ENCODE results near the gene EXTL1. TPM values are rescaled to one million over a fixed set of nuclear protein-coding genes. Genes with fewer than 3 reads are reported as not detected.

The EXTL1 gene
- total and polyA plus RNA-seq, 2 donors (not counting 3 experiments of a cell fraction or from before 2014, with no cell fraction given) = not detected

- no peaks in the 10 kb centered on the region for H3K4me1 ChIP-seq (ENCODE audit: control insufficient read depth, extremely low read depth, insufficient read depth, low read length)
- no peak overlapping the region for H3K4me3 ChIP-seq (replicated peaks in 1 of 3; ENCODE audit: insufficient read depth in 1 of 3, low read depth in 1 of 3, low read length in 3 of 3)
- H3K4me2 ChIP-seq (ENCODE audit: insufficient read depth, low read length) = no peak overlapping the region
- no peak overlapping the region for H3K9ac ChIP-seq (replicated peaks; ENCODE audit: extremely low read depth, insufficient read depth, low read length)
- peaks cover 44 to 54% of the 10 kb centered on the region in 2 experiments for H3K27me3 ChIP-seq (ENCODE audit: control insufficient read depth in 2 of 2, insufficient read depth in 2 of 2, low read length in 2 of 2)
- H3K79me2 ChIP-seq (ENCODE audit: control insufficient read depth, insufficient read depth, low read length) = no peaks in the 10 kb centered on the region
- ChIA-PET CTCF (no interaction called here), POLR2A (no interaction called here)
- DNase-seq (ENCODE audit: low read depth, low spot score) (no peak), FAIRE-seq (no peak)
- H3K36me3 ChIP-seq (ENCODE audit: control insufficient read depth in 2 of 2, extremely low read depth in 1 of 2, insufficient read depth in 2 of 2, low read length in 2 of 2) = no peaks in the 10 kb centered on the region
- dilution Hi-C loops (cut with MboI; ENCODE audit: extremely low pct_ligation_motif_present, low sequenced_read_pairs) (no loop called here), intact Hi-C loops (cut with micrococcal nuclease) (no loop called here)
- H3K9me3 ChIP-seq (replicated peaks; ENCODE audit: control insufficient read depth, insufficient read depth, low read length) = no peaks in the 10 kb centered on the region
- H2AFZ ChIP-seq (ENCODE audit: low read depth, low read length) = no peak overlapping the region
- BruUV-seq (replicated peaks) = no TSS peak
- no peak overlapping the region for H3K27ac ChIP-seq (ENCODE audit: insufficient read depth, low read depth, low read length)
- no peaks in the 10 kb centered on the region for H3K9me1 ChIP-seq (replicated peaks; ENCODE audit: control insufficient read depth, extremely low read depth, insufficient read depth, low read length)
- TF ChIP-seq MAX (IDR thresholded peaks at IDR 0.05; ENCODE audit: insufficient read depth, insufficient read length) (no peak), FOS (IDR thresholded peaks at IDR 0.05; ENCODE audit: borderline replicate concordance, insufficient read depth, low read length) (no peak), EZH2 (IDR thresholded peaks at IDR 0.05; ENCODE audit: borderline replicate concordance, low read depth, low read length, severe bottlenecking) (no peak), POLR2A (IDR thresholded peaks at IDR 0.05; ENCODE audit: low read depth, low read length) (no peak), GATA2 (IDR thresholded peaks at IDR 0.05; ENCODE audit: insufficient read depth, insufficient read length, low read depth, low read length) (no peak), JUN (IDR thresholded peaks at IDR 0.05; ENCODE audit: borderline replicate concordance, insufficient read depth, insufficient read length, low read depth) (no peak), MYC (IDR thresholded peaks at IDR 0.05; ENCODE audit: low read depth, low read length) (no peak), POLR2AphosphoS5 (IDR thresholded peaks at IDR 0.05; ENCODE audit: insufficient read depth, low read depth, low read length) (no peak)
- TF ChIP-seq, protein P1, sequence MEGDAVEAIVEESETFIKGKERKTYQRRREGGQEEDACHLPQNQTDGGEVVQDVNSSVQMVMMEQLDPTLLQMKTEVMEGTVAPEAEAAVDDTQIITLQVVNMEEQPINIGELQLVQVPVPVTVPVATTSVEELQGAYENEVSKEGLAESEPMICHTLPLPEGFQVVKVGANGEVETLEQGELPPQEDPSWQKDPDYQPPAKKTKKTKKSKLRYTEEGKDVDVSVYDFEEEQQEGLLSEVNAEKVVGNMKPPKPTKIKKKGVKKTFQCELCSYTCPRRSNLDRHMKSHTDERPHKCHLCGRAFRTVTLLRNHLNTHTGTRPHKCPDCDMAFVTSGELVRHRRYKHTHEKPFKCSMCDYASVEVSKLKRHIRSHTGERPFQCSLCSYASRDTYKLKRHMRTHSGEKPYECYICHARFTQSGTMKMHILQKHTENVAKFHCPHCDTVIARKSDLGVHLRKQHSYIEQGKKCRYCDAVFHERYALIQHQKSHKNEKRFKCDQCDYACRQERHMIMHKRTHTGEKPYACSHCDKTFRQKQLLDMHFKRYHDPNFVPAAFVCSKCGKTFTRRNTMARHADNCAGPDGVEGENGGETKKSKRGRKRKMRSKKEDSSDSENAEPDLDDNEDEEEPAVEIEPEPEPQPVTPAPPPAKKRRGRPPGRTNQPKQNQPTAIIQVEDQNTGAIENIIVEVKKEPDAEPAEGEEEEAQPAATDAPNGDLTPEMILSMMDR (IDR thresholded peaks at IDR 0.05; ENCODE audit: extremely low read depth in 1 of 2, insufficient read depth in 1 of 2, low read depth in 1 of 2, low read length in 2 of 2) = no peak
- H4K20me1 ChIP-seq (replicated peaks; ENCODE audit: control insufficient read depth, extremely low read depth, insufficient read depth, low read length) = no peaks in the 10 kb centered on the region
These were observed 28.1 kb downstream of the EXTL1 start for GRCh38 chr1:26049531-26050247.
